ENCODE data around the gene NAB1. TPM values are rescaled to one million over a fixed set of nuclear protein-coding genes. Genes with fewer than 3 reads are reported as not detected.
A peak's percentile ranks its signal among the peaks of the same experiment; 100 is the strongest.

Gene NAB1
- total and polyA plus RNA-seq, 2 donors (not counting 3 experiments of a cell fraction or from before 2014, with no cell fraction given): 7.5 to 36.1 TPM

DNA sequence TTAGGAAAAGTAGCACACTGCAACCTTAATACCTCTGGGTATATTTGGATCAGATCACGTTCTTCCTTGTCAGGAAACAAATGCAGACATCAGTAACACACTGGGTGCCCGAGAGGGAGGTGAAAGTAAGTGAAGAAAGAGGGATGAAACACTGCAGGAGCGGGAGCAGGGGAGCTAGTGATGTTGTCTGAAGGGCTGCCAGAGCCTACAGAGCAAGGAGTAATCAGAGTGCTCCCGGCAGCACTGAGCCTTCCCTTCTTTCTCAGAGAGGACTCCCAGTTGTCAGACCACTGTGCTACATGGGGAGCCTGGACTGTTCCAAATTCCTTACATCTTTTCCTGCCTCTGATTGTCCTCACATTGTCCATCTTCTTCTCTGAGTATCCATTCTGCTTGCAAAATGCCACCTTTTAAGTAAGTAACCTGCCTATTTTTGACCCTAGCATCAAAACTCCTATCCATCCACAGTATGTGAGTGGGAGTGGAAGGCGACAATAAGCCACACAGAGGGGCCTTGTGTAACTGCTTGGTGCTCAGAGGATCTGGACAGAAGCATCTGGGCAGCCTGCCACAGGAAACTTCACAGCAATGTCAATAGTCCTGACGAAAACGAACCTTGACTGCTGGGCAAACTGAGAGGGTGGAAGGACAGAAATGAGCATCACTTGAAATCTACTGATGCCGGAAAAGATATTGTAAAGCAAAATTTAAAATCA is 10.8 kb upstream of the NAB1 start:
- dilution Hi-C loops (cut with MboI; ENCODE audit: extremely low pct_ligation_motif_present, low sequenced_read_pairs) (no loop called here), intact Hi-C loops (cut with micrococcal nuclease) (loop anchor here (1.0 to 2.0 kb wide), 2 partner anchors 10 to 45 kb away; no protein-coding TSS in a partner anchor)
- no peaks in the 10 kb centered on the region for H3K27me3 ChIP-seq (ENCODE audit: control insufficient read depth in 2 of 2, insufficient read depth in 2 of 2, low read length in 2 of 2)
- H4K20me1 ChIP-seq (replicated peaks; ENCODE audit: control insufficient read depth, extremely low read depth, insufficient read depth, low read length): no peaks in the 10 kb centered on the region
- no peak overlapping the region for H2AFZ ChIP-seq (ENCODE audit: low read depth, low read length)
- no peaks in the 10 kb centered on the region for H3K9me1 ChIP-seq (replicated peaks; ENCODE audit: control insufficient read depth, extremely low read depth, insufficient read depth, low read length)
- ChIA-PET CTCF (no interaction called here), POLR2A (no interaction called here)
- no peak overlapping the region for H3K9ac ChIP-seq (replicated peaks; ENCODE audit: extremely low read depth, insufficient read depth, low read length)
- no peak overlapping the region for H3K4me3 ChIP-seq (replicated peaks in 1 of 3; ENCODE audit: insufficient read depth in 1 of 3, low read depth in 1 of 3, low read length in 3 of 3)
- DNase-seq (ENCODE audit: low read depth, low spot score): peak; percentile 7
- no TSS peak for BruUV-seq (replicated peaks)
- H3K27ac ChIP-seq (ENCODE audit: insufficient read depth, low read depth, low read length): no peak overlapping the region
- peaks cover 12% of the 10 kb centered on the region for H3K4me1 ChIP-seq (ENCODE audit: control insufficient read depth, extremely low read depth, insufficient read depth, low read length)
- H3K36me3 ChIP-seq (ENCODE audit: control insufficient read depth in 2 of 2, extremely low read depth in 1 of 2, insufficient read depth in 2 of 2, low read length in 2 of 2): no peaks in the 10 kb centered on the region
- H3K4me2 ChIP-seq (ENCODE audit: insufficient read depth, low read length): no peak overlapping the region
- no peaks in the 10 kb centered on the region for H3K9me3 ChIP-seq (replicated peaks; ENCODE audit: control insufficient read depth, insufficient read depth, low read length)
- TF ChIP-seq, protein P1, sequence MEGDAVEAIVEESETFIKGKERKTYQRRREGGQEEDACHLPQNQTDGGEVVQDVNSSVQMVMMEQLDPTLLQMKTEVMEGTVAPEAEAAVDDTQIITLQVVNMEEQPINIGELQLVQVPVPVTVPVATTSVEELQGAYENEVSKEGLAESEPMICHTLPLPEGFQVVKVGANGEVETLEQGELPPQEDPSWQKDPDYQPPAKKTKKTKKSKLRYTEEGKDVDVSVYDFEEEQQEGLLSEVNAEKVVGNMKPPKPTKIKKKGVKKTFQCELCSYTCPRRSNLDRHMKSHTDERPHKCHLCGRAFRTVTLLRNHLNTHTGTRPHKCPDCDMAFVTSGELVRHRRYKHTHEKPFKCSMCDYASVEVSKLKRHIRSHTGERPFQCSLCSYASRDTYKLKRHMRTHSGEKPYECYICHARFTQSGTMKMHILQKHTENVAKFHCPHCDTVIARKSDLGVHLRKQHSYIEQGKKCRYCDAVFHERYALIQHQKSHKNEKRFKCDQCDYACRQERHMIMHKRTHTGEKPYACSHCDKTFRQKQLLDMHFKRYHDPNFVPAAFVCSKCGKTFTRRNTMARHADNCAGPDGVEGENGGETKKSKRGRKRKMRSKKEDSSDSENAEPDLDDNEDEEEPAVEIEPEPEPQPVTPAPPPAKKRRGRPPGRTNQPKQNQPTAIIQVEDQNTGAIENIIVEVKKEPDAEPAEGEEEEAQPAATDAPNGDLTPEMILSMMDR (IDR thresholded peaks at IDR 0.05; ENCODE audit: extremely low read depth in 1 of 2, insufficient read depth in 1 of 2, low read depth in 1 of 2, low read length in 2 of 2): no peak
- TF ChIP-seq GATA2 (IDR thresholded peaks at IDR 0.05; ENCODE audit: insufficient read depth, insufficient read length, low read depth, low read length): no peak
- TF ChIP-seq, protein P2, sequence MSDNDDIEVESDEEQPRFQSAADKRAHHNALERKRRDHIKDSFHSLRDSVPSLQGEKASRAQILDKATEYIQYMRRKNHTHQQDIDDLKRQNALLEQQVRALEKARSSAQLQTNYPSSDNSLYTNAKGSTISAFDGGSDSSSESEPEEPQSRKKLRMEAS (IDR thresholded peaks at IDR 0.05; ENCODE audit: insufficient read depth, insufficient read length): no peak
- no peak for TF ChIP-seq POLR2AphosphoS5 (IDR thresholded peaks at IDR 0.05; ENCODE audit: insufficient read depth, low read depth, low read length)
- no peak for TF ChIP-seq MYC (IDR thresholded peaks at IDR 0.05; ENCODE audit: low read depth, low read length)
- H3K79me2 ChIP-seq (ENCODE audit: control insufficient read depth, insufficient read depth, low read length): no peaks in the 10 kb centered on the region
- FAIRE-seq: no peak

Data from endothelial cell of umbilical vein (primary cell).